ENCODE data around the gene TMEM52B. TPM values are rescaled to one million over a fixed set of nuclear protein-coding genes. Genes with fewer than 3 reads are reported as not detected.

TMEM52B gene
- not detected for total RNA-seq

DNA sequence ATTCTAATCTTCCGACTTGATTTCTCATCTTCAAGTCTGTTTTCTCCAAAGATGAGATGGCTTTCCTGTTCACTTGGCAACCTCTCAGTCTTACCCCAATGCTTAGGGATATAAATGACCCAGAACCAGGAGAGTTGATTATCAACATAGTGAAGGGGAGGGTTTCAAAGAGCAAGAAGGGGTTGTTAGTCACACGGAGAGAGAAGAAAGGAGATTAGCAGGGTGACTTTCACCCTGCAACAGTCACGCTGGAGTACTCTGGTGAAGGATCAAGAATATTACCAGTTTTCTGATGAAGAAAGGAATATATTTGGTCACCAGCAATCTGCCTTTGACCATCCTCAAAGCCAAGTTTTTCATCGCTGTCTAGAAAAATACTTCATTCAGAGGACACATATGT is at the start of gene TMEM52B:
TMEM52B (plus strand) TSS at position 212 of the 400 bp plus-strand sequence. CDS start 543 bp downstream, outside the sequence.
- DNase-seq (ENCODE audit: low spot score in 2 of 2) (no peak), FAIRE-seq (no peak)

DNA sequence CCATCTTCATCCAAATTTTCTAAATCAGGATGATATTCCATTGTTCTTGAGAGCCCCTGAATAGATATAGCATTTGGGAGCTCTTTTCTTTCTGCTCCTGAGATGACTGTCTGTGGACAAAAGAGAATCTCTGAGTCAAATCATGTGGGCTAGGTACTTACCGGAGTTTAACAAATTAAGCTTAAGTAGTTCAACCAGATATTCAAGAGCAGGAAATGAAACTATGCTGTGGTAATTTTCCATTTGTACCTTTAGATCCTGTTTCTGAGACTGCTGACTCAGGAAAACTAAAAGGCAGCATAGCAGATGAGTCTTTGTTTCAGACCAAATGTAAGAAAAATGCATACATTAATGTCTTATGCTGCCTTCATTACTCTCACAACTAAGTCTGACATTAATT is 48.8 kb upstream of the TMEM52B start, which contains the start of gene CLEC7A:
CLEC7A (minus strand) TSS at position 158 of the 400 bp plus-strand sequence; CDS start at position 41, 117 bp downstream.
- DNase-seq (ENCODE audit: low spot score in 2 of 2) (no peak), FAIRE-seq (no peak)

GRCh38 chr12:10131111-10131690 is 47.6 kb upstream of the TMEM52B start:
- FAIRE-seq = no peak

DNA sequence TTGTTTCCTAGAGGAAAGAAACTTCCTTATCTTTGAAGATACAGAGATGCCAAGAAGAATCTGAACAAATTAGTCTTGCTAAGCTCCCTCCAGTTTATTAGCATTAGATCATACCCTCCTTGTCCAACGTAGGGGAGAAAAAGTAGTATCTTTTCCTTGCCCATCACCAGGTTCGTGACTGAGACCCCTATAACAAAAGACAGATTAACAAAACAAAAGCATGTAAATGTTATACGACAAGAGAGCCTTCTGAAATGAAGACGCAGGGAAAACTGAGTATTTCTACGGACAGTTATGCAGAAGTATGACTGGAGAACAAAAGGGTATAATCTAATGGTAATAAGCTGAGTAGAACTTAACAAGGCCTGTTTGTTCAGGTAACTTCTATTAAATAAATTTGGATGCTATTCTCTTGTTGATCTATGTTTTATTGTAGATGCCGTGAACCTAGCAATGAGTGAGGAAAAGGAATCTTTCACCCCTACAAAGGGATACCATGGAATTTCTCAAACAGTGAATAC is 45.9 kb upstream of the TMEM52B start:
- no peak for FAIRE-seq
- DNase-seq (ENCODE audit: low spot score in 2 of 2) = no peak

More at GRCh38 chr12:10131111-10131690, 47.6 kb upstream of the TMEM52B start:
- DNase-seq (ENCODE audit: low spot score in 2 of 2) = no peak

- FAIRE-seq (no peak), DNase-seq (ENCODE audit: low spot score in 2 of 2) (no peak)
These were observed 43.7 kb upstream of the TMEM52B start for GRCh38 chr12:10135126-10135525.

- no peak for FAIRE-seq
These were observed 42.1 kb upstream of the TMEM52B start for GRCh38 chr12:10136637-10137205.

GRCh38 chr12:10140001-10140400 is 38.8 kb upstream of the TMEM52B start:
- FAIRE-seq (peak; percentile 13), DNase-seq (ENCODE audit: low spot score in 2 of 2) (peak in 1 of 2 donors; percentile 38)

More at GRCh38 chr12:10136637-10137205, 42.1 kb upstream of the TMEM52B start:
- DNase-seq (ENCODE audit: low spot score in 2 of 2) = no peak

GRCh38 chr12:10142976-10143589 is 35.7 kb upstream of the TMEM52B start:
- FAIRE-seq = no peak
- DNase-seq (ENCODE audit: low spot score in 2 of 2) = no peak

- FAIRE-seq (no peak), DNase-seq (ENCODE audit: low spot score in 2 of 2) (no peak)
These were observed 31.0 kb upstream of the TMEM52B start for GRCh38 chr12:10147714-10148403.

GRCh38 chr12:10151621-10152020 is 27.2 kb upstream of the TMEM52B start:
- no peak for DNase-seq (ENCODE audit: low spot score in 2 of 2)
- no peak for FAIRE-seq

GRCh38 chr12:10153271-10154144 is 25.3 kb upstream of the TMEM52B start:
- peak; percentile 40 to 67 for DNase-seq (ENCODE audit: low spot score in 2 of 2)
- no peak for FAIRE-seq

DNA sequence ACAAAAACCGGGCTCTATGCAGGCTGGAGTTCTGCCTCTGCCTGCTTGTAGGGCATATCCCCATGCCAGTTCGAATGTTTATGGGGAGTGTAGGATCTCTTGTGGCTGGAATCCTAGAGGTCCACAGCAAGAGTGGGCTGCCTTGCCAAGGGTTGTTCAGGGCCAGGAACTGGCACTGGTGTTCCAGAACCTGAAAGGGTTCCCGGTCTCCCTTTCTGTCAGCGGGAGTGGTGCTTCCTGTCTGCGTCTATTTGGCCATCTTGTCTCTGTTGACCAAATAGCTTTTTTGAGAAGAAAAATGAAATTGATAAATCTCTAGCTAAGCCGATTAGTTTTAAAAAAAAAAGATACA is 24.7 kb upstream of the TMEM52B start:
- no peak for FAIRE-seq
- DNase-seq (ENCODE audit: low spot score in 2 of 2) = peak in 1 of 2 donors; percentile 3

DNA sequence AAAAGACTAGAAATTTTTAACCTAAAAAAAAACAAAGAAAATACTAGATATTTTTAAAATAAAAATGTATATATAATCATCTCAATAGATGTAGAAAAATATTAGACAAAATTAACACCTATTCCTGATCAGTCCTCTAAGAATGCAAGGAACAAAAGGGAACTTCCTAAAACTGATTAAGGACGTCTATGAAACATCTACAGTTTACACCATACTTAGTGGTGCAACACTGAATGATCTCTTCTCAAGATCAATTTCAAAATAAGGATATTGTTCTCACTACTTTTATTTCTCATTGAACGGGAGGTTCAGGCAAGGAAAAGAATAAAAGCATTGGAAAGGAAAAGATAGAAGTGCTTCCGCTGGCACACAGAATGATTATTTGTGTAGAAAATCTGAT is 22.9 kb upstream of the TMEM52B start:
- DNase-seq (ENCODE audit: low spot score in 2 of 2) = no peak
- FAIRE-seq = peak; percentile 83

GRCh38 chr12:10158406-10158805 is 20.4 kb upstream of the TMEM52B start:
- no peak for FAIRE-seq
- no peak for DNase-seq (ENCODE audit: low spot score in 2 of 2)

DNA sequence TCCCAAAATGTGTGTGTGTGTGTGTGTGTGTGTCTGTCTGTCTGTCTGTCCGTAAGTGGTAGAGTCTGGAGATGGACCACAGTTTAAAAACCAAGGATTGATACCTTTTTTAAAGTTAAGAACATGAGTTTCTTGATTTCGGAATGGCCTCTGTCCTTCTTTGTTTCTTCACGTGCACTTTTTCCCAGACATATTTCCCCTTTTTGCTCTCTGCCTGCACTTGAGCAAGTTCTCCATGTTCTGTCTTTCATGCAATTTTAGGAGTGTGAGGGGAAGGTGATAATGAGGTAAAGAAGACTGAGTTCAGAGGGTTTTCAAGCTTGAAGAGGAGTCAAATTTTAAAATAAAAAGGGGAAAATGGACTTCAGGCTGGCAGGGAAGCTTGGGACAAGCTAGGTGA is 19.6 kb upstream of the TMEM52B start:
- no peak for DNase-seq (ENCODE audit: low spot score in 2 of 2)
- no peak for FAIRE-seq

DNA sequence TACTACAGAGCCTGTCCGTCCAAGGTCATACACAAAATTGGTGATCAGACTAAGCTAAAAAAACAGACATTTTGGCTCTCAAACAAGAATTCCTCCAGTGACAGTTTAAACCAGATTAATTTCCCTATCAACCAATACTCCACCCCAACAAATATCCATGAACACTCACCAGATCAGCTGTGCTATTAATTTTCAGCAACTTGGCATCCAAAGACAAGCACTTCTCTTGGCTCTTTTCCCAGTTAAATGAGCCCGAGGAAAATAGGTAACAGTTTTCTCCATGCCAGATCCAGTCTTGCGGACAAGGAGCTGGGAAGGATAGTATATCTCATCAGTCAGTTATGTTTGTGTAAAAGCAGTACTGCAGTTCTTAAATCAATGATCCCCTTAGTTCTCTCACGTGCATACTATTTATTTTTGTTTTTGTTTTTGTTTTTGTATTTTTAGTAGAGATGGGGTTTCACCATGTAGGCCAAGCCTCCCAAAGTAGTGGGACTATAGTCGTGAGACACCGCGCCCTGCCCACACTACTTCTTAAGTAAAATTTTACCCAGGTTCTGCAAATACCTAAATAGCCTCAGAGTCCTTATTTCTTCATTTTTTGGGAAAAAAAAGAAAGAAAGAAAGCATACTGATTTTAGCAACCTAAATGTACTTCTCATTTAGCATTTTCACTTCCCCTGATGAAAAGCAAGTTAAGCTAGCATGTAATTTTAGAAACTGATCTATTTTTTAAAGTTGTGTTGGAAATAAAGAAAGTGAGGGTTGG is 18.0 kb upstream of the TMEM52B start:
- DNase-seq (ENCODE audit: low spot score in 2 of 2) = no peak
- FAIRE-seq = no peak

GRCh38 chr12:10163084-10163483 is 15.7 kb upstream of the TMEM52B start:
- DNase-seq (ENCODE audit: low spot score in 2 of 2) (no peak), FAIRE-seq (no peak)

GRCh38 chr12:10165421-10165820 is 13.4 kb upstream of the TMEM52B start:
- FAIRE-seq (no peak), DNase-seq (ENCODE audit: low spot score in 2 of 2) (no peak)

- no peak for DNase-seq (ENCODE audit: low spot score in 2 of 2)
These were observed 11.2 kb upstream of the TMEM52B start for GRCh38 chr12:10167599-10167998.

More at GRCh38 chr12:10167599-10167998, 11.2 kb upstream of the TMEM52B start:
- FAIRE-seq = no peak

Measured in frontal cortex (tissue), 4 donors.